ENCODE data around the gene FRS3. TPM values are rescaled to one million over a fixed set of nuclear protein-coding genes. Genes with fewer than 3 reads are reported as not detected.

The FRS3 gene
- total and polyA plus RNA-seq, 2 of the 13 experiments (the other 11 are each of a cell fraction or from before 2014, with no cell fraction given): 3.0 to 7.4 TPM

GRCh38 chr6:41823178-41823577, 43.5 kb upstream of the FRS3 start (continued):
- TF ChIP-seq WIZ (CRISPR knock-in tag; IDR thresholded peaks at IDR 0.05): no peak
- TF ChIP-seq HOXA7 (CRISPR knock-in tag; IDR thresholded peaks at IDR 0.05): no peak
- TF ChIP-seq MEF2D (CRISPR knock-in tag; IDR thresholded peaks at IDR 0.05): no peak

GRCh38 chr6:41822021-41822420, 42.3 kb upstream of the FRS3 start:
- H3K4me1 ChIP-seq (ENCODE audit: insufficient read depth, low read length): no peaks in the 10 kb centered on the region
- CTCF ChIA-PET (ENCODE audit: low intra/inter-chr PET ratio, low total read pairs): no interaction called here
- no peak for TF ChIP-seq GPBP1L1 (CRISPR knock-in tag; IDR thresholded peaks at IDR 0.05)
- DNase-seq (ENCODE audit: low spot score): no peak
- H2AFZ ChIP-seq (ENCODE audit: low read length): no peak overlapping the region
- intact Hi-C loops (cut with micrococcal nuclease; ENCODE audit: unreplicated experiment): no loop called here
- no peak overlapping the region for H3K4me2 ChIP-seq (ENCODE audit: low read depth, low read length)
- no peaks in the 10 kb centered on the region for H3K36me3 ChIP-seq (replicated peaks in 1 of 2; ENCODE audit: control insufficient read depth in 1 of 2, insufficient read depth in 2 of 2, low read length in 2 of 2)
- no peaks in the 10 kb centered on the region; a peak in 1 of 5 replicates for H3K27me3 ChIP-seq (ENCODE audit: control insufficient read depth in 1 of 2, insufficient read depth in 2 of 2, low read length in 2 of 2)
- 100% methylated on average over 1 of the region's 1 CpG for WGBS (ENCODE audit: low lambda C conversion rate)
- no peak overlapping the region for H3K9ac ChIP-seq (ENCODE audit: insufficient read depth, low read depth, low read length)
- in situ Hi-C loops (cut with HindIII; ENCODE audit: extremely low pct_ligation_motif_present, low pct_unique_long_range_greater_than_20kb): no loop called here
- BruUV-seq (replicated peaks): no TSS peak
- no peak for ATAC-seq
- no peak overlapping the region for H3K27ac ChIP-seq (ENCODE audit: extremely low read length, insufficient read depth, low read length)
- POLR2A ChIA-PET: no interaction called here
- FAIRE-seq: no peak
- no peak overlapping the region for H3K4me3 ChIP-seq (replicated peaks in 1 of 3; ENCODE audit: insufficient read depth in 1 of 3, low read depth in 2 of 3, low read length in 3 of 3)
- no peaks in the 10 kb centered on the region for H3K79me2 ChIP-seq (ENCODE audit: insufficient read depth, low read length)
- no peaks in the 10 kb centered on the region for H4K20me1 ChIP-seq (ENCODE audit: insufficient read depth, low read length)
- H3K9me3 ChIP-seq (ENCODE audit: low read length): no peaks in the 10 kb centered on the region

- in situ Hi-C loops (cut with HindIII; ENCODE audit: extremely low pct_ligation_motif_present, low pct_unique_long_range_greater_than_20kb) (no loop called here), intact Hi-C loops (cut with micrococcal nuclease; ENCODE audit: unreplicated experiment) (no loop called here)
- ATAC-seq (no peak), FAIRE-seq (no peak), DNase-seq (ENCODE audit: low spot score) (no peak)
- Histone ChIP-seq H3K9me3 (ENCODE audit: low read length) (no peaks in the 10 kb centered on the region), H3K36me3 (replicated peaks in 1 of 2; ENCODE audit: control insufficient read depth in 1 of 2, insufficient read depth in 2 of 2, low read length in 2 of 2) (no peaks in the 10 kb centered on the region), H3K4me1 (ENCODE audit: insufficient read depth, low read length) (no peaks in the 10 kb centered on the region), H4K20me1 (ENCODE audit: insufficient read depth, low read length) (no peaks in the 10 kb centered on the region), H2AFZ (ENCODE audit: low read length) (no peak overlapping the region), H3K27me3 (ENCODE audit: control insufficient read depth in 1 of 2, insufficient read depth in 2 of 2, low read length in 2 of 2) (no peaks in the 10 kb centered on the region; a peak in 1 of 5 replicates), H3K4me2 (ENCODE audit: low read depth, low read length) (no peak overlapping the region), H3K9ac (ENCODE audit: insufficient read depth, low read depth, low read length) (no peak overlapping the region), H3K79me2 (ENCODE audit: insufficient read depth, low read length) (no peaks in the 10 kb centered on the region), H3K4me3 (replicated peaks in 1 of 3; ENCODE audit: insufficient read depth in 1 of 3, low read depth in 2 of 3, low read length in 3 of 3) (no peak overlapping the region), H3K27ac (ENCODE audit: extremely low read length, insufficient read depth, low read length) (no peak overlapping the region)
- WGBS (ENCODE audit: low lambda C conversion rate): 92% methylated on average over 4 of the region's 4 CpGs
- ChIA-PET POLR2A (no interaction called here), CTCF (ENCODE audit: low intra/inter-chr PET ratio, low total read pairs) (no interaction called here)
- TF ChIP-seq TBL1XR1 (IDR thresholded peaks at IDR 0.05; ENCODE audit: borderline replicate concordance, low read length, partially characterized antibody) (no peak), ZNF75D (CRISPR knock-in tag; IDR thresholded peaks at IDR 0.05; ENCODE audit: borderline replicate concordance) (no peak), ZNF335 (CRISPR knock-in tag; IDR thresholded peaks at IDR 0.05) (no peak), CHCHD3 (CRISPR knock-in tag; IDR thresholded peaks at IDR 0.05) (no peak), GATA4 (IDR thresholded peaks at IDR 0.05; ENCODE audit: borderline replicate concordance, low read depth) (no peak), ZNF329 (CRISPR knock-in tag; IDR thresholded peaks at IDR 0.05; ENCODE audit: low read depth) (no peak), ZNF547 (CRISPR knock-in tag; IDR thresholded peaks at IDR 0.05) (no peak), ZNF281 (CRISPR knock-in tag; IDR thresholded peaks at IDR 0.05; ENCODE audit: borderline replicate concordance) (no peak), SAFB2 (CRISPR knock-in tag; IDR thresholded peaks at IDR 0.05; ENCODE audit: borderline replicate concordance, low read depth) (no peak)
- BruUV-seq (replicated peaks): no TSS peak
Observed at GRCh38 chr6:41821266-41821665, 41.6 kb upstream of the FRS3 start.
